GM21825 (cell line): Measurements from ENCODE around the gene PXT1.
"Not testable (repeated sequence)": the region's sequence is repeated elsewhere in the genome, so short reads cannot be mapped to it uniquely, and the experiment has no call there.

Experiments used
- ATAC-seq: cut with Tn5 transposase; IDR thresholded peaks from one replicate; pipeline ENCODE4 v1.9.1; 2021; ENCODE audit warnings: mild to moderate bottlenecking, moderate library complexity; ENCODE audit not compliant: unreplicated experiment

PXT1 gene, protein sequence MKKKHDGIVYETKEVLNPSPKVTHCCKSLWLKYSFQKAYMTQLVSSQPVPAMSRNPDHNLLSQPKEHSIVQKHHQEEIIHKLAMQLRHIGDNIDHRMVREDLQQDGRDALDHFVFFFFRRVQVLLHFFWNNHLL

DNA sequence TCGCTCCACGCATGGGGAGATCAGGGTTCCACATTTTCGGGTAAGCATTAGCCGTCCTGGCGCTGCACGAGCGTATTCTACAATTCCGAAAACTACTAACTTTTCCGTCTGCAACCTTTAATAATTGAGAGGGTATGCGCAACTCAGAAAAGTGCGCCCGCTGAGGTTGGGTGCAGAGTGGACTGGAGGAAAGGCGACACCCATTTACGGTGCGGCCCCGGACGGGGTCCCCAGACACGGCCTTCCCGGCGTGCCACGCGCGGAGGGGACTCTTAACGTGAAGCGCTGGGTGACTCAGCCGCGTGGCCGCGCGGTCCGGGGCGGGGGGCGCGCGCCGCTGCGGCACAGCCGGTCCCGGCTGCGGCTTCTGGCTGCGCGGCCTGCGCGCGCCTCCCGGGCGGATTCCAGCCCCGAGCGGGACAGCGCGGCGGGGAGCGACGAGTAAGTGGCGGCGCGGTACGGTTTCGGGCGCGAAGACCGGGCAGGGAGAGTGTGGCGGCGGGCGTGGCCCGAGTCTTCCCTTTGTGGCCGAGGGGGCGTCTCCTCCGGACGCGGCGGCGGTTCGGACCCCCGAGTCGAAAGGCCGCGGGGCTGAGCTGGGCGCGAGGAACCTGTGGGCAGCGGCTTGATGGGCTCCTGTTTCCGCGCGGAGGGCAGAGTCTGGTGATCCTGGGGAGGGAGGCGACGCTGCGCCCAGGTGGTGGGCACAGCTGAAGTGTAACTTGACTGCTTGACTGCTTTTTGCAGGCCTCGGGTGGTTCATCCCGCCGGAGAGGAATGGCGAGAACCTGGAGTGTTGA is at the start of gene PXT1, which contains the start of gene KCTD20:
Gene PXT1 (minus strand): TSS at position 184 of the 800 bp plus-strand sequence. CDS start 16,772 bp downstream, outside the sequence.
Gene KCTD20 (plus strand): TSS at position 330 of the 800 bp plus-strand sequence. CDS start 27,098 bp downstream, outside the sequence.
- peak; percentile 74 for ATAC-seq

DNA sequence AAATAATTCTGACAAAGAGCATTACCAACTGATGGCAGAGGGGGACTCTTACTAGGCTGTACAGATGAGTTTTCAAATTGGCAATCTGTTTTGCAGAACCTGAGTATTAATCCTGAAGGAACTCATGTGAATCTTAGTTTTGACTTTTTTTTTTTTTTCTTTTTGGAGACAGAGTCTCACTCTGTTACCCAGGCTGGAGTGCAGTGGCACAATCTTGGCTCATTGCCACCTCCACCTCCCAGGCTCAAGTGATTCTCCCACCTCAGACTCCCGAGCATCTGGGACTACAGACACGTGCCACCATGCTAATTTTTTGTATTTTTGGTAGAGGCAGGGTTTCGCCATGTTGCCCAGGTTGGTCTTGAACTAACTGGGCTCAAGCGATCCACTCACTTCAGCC is 49.4 kb upstream of the PXT1 start:
- ATAC-seq = no peak

DNA sequence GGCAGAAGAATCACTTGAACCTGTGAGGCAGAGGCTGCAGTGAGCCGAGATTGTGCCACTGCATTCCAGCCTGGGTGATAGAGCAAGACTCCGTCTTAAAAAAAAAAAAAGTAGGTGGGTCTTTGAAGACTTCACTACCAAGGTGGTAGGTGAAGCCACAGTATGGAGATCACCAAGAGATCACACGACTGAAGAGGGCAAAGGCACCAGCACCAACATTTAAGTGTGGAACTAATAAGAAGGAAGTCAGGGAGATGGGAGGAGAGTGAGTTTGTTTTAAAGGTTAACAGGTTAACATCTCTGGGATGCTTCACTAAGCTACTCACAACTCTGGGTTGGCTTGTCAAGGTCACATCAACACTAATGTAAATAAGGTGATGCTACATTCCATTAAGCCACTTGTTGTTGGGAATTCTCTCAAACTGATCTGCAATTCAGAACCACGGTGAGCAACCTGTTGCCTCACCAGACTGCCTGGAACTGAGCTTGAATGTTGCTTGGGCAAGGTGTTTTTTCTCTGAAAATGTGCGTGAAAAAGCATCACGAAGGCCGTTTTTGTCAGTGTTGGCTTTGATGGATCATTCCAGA is 48.8 kb upstream of the PXT1 start:
- no peak for ATAC-seq

DNA sequence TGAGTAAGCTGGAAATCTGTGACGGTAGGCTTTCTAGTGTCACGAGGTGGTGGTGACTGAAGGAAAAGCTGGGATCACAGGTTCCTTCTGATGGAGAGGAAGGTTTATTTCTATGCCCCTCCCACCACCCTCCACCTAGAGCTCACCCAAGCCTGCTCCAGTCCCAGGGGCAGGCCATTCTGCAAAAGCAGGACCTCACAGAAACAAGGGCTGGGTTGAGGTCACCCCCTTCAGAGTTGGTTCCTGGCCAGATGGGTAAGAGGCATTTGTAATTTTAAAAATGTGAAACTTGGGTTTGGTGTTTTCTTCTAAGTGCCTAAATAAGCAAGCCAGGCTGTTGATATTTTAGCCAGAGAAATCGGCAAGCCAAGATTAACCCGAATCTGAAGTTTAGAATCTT is 46.8 kb upstream of the PXT1 start:
- ATAC-seq = no peak

DNA sequence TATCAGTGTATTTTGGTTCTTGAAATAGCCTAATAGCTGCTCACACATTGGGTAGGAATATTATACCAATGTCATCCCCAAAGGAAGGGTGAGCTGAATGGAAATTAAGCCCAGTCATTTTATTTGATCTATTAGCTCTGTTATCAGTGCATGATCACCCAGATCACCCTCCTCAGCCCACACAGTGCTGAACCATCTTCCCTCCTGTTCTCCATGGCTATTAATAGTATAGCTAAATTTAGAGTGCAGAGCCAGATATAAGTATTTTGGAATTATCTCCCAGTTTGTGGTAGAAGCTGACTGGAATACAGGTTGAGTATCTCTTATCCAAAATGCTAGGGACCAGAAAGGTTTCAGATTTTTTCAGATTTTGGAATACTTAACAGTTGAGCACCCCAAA is 45.6 kb upstream of the PXT1 start:
- ATAC-seq = no peak

DNA sequence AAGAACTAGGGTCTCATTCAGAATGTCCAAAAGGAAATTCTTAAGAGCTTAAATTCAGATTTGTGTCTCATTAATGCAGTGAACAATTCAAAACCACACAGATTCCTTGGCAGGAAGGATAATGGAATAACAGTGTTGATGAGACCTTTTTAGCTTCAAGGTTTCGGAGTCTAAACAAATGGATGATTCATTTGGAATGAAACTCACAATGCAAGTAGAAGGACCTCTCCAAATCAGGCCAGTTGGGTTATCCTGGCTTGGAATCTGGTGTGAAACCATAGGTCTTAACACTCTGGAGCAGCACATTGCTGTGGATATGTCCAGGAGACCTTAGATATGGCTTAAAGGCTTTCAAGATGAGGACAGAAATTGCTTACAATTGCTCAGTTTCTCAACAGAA is 45.0 kb upstream of the PXT1 start:
- no peak for ATAC-seq

DNA sequence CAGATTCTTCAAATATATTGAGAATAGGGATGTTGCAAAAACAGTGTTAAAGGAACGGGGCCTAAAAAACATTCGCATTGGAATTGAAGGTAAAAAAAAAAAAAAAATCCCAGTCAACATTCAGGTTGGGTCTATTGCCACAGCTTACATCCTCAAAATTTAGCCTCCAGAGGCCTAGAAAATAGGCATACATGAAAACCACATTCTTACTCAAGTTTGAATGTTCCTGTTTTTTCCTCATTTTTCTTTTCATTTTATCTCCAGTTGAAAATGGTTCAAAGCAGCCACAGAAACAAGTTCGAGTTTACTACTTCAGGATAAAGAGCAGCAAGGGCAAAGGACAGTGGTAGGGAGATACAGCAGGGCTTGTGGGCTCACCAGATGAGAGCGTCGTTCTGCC is 42.1 kb upstream of the PXT1 start:
- no peak for ATAC-seq

DNA sequence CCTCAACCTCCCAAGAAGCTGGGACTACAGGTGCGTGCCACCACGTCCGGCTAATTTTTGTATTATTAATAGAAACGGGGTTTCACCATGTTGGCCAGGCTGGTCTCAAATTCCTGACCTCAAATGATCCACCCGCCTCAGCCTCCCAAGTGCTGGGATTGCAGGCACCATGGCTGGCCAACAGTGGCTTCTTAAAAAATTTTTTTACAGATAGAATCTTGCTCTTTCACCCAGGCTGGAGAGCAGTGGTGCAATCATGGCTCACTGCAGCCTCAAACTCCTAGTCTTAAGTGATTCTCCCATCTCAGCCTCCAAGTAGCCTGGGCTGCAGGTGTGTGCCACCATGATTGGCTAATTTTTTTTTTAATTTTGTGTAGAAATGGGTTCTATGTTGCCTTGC is 40.7 kb upstream of the PXT1 start:
- not testable (repeated sequence) for ATAC-seq

DNA sequence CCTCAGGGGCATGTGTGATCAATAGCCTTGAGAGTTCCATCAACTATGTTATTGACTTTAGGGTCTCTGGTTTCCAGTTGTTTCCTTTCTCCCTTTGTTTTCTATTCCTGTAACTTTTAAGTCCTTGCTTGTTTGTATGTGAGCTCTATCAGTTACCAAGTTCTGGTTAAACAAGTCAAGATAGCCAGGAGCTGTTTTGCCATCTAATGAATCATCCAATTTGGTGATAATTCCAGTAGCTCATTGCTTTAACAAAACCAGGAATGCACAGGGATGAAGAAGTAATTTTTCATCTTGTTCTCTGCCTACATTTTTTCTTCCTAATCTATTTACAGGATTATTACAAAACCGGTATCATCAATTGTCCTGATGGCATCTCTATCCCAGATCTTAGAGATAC is 36.6 kb upstream of the PXT1 start:
- no peak for ATAC-seq

DNA sequence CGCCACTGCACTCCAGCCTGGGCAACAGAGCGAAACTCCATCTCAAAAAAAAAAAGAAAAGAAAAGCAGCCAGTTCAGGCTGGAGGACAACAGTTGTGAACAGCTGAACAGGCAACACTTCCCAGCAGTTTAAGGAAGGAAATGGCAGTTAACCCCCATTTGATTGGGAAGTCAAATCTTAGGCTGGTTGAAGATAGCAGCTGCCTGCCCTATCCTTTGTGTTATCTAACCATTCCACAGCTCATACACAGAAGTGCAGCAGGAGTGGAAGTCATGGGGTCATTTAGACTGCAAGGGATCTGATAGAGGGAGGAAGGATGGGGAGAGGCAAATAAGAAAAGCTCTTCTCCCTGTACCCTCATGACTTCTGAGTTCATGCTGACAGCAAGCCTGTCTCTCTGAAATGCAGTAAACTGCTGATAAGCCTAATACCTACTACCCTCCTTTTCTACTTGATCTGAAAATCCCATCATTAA is 35.4 kb upstream of the PXT1 start:
- no peak for ATAC-seq

DNA sequence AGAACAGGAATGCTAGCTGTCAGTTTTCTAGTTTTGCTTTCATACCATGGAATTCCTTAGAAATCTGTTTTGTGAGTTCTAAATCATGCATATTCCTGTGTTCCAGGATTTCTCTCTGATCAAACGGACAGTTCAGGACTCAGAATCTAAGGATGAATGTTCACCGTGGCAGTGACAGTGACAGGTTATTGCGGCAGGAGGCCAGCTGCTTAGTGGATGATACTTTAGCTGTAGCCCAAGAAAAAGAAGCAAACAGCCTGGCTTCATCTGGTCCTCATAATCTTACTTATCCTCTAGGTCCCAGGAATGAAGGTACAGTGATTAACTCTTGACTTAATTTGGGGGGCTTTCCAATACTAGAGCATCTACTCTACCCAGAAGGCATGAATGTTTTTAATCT is 27.3 kb upstream of the PXT1 start:
- no peak for ATAC-seq

DNA sequence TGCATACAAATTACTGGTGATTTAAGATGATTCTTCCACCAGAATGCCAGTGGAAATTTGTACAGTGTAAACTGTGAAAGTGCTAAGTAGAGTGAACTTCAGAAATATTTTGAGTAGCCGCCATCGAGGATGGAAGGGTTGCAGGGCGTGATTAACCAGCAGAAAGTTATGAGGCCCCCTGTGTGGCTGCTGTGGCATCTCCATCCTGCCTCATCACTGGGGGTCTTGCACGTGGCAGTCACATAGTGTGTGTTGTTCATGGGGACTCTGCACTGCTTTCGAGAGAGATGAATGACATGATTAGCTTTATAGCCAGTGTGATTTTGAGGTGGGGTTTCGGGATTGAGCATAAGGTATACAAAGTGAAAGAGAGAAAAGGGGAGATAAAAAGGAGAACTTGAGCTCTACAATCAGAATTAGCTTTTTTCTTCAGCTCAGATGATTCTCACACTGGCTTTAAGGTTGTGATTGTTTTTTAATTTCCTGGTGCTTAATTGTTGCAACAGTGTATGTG is 26.6 kb upstream of the PXT1 start:
- no peak for ATAC-seq

DNA sequence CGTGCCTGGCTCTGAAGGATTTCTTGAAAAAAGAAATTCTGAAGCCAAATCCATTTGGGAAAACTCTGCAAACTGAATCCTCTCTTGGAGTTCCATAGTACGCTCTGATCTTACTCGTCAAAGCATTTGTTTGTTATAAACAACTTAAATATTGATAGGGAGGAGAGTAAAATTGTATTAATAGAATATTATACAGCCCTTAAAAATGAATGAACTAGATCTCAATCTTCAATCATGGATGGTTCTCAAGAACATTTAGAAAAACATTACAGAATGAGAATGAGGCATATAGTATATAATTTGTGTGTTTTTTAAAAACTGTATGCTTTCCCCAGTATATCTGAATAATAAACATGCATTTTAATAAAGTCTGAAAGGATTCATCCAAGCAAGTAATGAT is 25.0 kb upstream of the PXT1 start:
- ATAC-seq = no peak

DNA sequence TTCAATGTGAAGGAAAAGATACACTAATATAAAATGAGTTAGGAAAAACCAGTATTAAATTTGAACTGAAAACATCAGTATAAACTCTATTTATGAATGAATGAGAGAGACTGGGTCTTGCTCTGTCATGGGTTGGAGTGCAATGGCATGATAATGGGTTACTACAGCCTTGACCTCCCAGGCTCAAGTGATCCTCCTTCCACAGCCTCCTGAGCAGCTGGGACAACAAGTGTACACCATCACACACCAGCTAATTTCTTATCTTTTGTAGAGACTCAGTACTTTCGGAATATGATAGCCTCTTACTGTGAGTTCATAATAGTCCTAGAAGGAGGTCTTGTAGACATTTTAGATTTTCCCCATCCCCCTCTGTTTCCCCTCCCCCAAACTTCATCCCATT is 21.6 kb upstream of the PXT1 start:
- ATAC-seq = no peak

DNA sequence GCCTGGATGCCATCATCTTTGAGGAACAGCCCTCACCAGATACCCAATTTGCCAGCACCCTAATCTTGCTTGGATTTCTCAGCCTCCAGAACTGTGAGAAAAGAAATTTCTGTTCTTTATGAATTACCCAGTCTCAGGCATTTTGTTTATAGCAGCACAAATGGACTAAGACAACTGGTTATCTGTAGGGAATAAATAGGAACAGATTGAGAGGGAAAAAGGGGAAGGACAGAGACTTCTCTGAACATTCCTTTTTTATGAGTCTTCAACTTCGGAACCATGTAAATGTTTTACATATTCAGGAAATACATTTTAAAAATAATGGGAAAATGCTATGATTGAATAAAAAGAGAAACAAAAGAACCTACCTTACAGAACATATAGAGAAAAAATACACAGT is 21.0 kb upstream of the PXT1 start:
- no peak for ATAC-seq

DNA sequence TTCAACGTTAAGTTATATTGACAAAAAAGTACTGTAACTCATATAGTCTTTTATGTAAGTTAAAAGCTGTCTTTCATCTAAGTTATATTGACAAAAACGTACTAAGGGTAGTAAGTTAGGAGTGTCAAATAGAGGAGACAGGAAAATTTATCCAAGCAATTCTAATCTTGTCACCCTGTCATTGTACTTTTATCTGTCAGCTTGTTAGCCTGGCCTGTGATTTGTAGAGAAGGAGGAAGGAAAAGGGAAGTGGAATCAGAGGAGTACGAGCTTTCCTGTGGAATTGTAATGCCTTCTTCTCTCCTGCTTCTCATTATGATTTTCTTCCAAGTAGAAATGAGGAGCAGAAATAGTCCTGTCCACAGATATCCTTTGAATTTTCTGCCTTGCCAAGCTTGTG is 19.0 kb upstream of the PXT1 start:
- ATAC-seq = no peak

DNA sequence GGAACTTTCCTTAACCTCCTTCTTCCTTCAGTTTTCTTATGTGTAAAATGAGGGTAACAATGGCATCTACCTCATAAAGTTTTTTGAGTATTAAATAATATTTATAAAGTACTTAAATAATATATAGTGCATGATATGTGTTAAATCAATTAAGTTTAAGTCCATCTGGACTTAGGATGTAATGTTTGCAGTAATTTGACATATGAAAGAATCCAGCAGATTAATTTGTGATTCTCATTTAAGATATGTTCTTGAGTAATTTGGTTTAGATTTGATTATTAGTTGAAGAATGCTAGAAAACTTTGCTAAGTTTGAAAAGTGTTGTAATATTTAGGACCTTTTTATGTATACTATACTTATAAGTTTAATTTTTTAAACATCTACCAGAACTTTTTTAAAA is 18.3 kb upstream of the PXT1 start:
- ATAC-seq = no peak

DNA sequence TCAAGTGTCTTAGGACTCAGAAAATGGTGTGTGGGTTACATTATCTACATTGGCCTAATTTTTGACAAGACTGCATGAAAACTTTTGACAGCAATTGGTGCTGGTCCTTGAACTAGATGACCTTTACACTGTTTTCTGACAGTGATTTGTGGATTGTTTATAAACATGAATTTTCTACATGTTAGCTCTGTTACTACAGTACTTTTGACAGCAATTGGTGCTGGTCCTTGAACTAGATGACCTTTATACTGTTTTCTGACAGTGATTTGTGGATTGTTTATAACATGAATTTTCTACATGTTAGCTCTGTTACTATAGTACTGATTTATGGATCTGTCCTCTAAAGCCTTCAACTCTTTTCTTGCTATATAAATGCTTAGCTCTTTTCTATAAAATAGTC is 16.8 kb upstream of the PXT1 start:
- no peak for ATAC-seq

DNA sequence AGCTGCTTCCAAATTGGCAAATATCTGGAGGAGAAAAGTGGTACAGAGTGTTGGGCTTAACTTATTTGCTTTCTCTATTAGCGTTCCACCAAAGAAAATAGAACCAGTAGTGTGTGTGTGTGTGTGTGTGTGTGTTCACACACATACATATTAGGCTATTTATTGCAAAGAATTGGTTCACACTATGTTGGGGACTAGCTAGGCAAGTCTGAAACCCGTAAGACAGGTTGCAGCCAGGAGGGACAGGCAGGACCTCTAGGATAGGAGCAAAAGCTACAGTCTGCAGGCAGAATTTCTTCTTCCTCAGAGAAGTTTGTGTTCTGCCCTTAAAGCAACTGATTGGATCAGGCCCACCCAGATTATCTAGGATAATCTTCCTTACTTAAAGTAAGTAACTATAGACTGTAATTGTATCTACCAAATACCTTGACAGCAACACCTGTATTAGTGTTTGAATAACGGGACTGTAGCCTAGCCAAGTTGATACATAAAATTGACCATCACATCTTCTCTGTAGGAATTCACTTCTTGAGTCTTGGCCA is 12.9 kb upstream of the PXT1 start:
- ATAC-seq = no peak

DNA sequence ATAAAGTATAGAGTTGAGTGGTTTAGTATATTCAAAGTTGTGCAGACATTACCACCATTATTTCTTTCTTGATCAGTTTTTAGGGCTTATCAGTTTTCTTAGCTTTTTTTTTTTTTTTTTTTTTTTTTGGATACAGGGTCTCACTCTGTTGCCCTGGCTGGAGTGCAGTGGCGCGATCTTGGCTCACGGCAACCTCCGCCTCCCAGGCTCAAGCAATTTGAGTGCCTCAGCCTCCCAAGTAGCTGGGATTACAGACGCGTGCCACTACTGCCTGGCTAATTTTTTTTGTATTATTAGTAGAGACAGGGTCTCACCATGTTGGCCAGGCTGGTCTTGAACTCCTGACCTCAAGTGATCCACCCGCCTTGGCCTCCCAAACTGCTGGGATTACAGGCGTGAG is 10.2 kb upstream of the PXT1 start:
- not testable (repeated sequence) for ATAC-seq

DNA sequence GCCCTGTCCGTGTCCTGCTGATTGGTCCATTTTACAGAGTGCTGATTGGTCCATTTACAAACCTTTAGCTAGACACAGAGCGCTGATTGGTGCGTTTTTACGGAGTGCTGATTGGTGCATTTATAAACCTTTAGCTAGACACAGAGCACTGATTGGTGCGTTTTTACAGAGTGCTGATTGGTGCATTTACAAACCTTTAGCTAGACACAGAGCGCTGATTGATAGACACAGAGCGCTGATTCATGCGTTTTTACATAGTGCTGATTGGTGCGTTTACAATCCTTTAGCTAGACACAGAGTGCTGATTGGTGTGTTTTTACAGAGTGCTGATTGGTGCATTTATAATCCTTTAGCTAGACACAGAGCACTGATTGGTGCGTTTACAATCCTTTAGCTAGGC is 6.5 kb upstream of the PXT1 start:
- not testable (repeated sequence) for ATAC-seq

DNA sequence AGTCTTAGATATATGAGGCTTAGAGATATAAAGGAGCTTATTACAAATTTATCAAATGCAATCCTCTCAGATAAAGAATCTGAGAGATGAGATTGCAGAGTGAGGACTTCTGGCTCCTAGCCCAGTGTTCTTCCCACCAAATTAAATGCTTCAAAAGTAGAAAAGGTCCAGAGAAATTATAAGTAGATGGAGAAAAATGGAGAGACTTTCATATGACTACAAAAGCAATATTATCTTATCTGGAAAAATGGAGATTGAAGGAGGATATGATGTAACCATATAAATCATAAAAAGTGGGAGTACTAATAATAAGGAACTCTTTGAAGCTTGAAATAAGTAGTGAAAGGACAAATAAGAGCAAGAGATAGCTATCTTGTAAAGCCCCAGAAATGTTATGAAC is 3.0 kb upstream of the PXT1 start:
- ATAC-seq = no peak
